Measurements from ENCODE around the gene PIK3C2G.

GRCh38 chr12:18644564-18644963, 383.2 kb downstream of the PIK3C2G start:
- TF ChIP-seq, protein P1, sequence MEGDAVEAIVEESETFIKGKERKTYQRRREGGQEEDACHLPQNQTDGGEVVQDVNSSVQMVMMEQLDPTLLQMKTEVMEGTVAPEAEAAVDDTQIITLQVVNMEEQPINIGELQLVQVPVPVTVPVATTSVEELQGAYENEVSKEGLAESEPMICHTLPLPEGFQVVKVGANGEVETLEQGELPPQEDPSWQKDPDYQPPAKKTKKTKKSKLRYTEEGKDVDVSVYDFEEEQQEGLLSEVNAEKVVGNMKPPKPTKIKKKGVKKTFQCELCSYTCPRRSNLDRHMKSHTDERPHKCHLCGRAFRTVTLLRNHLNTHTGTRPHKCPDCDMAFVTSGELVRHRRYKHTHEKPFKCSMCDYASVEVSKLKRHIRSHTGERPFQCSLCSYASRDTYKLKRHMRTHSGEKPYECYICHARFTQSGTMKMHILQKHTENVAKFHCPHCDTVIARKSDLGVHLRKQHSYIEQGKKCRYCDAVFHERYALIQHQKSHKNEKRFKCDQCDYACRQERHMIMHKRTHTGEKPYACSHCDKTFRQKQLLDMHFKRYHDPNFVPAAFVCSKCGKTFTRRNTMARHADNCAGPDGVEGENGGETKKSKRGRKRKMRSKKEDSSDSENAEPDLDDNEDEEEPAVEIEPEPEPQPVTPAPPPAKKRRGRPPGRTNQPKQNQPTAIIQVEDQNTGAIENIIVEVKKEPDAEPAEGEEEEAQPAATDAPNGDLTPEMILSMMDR (conservative IDR thresholded peaks at IDR 0.05; ENCODE audit: low read depth, low read length), result no peak
- no peak for TF ChIP-seq EZH2phosphoT487 (IDR thresholded peaks at IDR 0.05; ENCODE audit: borderline replicate concordance, low read length)

All from PC-3 (cell line).